ENCODE measurements around the gene PRADC1.

The PRADC1 gene

DNA sequence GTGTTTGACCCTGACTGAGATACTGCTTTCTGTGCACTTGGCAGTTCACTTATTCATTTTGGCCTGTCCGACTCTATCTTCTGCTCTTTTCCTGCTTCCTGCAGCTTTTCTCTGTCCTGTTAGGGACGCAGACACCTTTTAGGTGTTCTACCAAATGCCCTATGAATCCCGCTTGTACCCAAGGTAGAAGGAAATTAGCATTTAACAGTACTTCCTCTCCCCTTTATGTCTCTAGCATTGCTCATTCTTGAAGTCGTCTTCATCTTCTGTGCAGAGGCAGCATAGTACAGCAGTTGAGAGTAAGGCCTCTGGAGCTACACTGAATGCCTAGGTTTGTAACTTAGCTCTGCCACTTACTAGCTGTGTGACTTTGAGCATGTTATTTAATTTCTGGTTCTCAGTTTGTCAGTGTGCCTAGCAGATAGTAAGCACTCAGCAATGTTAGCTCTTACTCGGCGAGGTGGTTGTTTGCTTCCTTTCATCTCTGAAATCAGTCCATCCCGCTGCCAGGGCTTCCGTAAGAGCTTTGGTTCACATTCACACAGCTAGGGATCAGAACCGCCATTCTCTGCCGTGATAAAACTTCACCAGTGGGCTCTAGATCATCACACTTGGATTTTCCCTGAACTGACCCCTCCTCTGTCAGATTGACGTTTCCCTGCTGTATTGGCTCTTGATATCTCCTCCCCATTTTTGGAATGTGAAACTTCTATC lies 2.4 kb upstream of the PRADC1 start:
- DNase-seq (ENCODE audit: low spot score), result no peak

DNA sequence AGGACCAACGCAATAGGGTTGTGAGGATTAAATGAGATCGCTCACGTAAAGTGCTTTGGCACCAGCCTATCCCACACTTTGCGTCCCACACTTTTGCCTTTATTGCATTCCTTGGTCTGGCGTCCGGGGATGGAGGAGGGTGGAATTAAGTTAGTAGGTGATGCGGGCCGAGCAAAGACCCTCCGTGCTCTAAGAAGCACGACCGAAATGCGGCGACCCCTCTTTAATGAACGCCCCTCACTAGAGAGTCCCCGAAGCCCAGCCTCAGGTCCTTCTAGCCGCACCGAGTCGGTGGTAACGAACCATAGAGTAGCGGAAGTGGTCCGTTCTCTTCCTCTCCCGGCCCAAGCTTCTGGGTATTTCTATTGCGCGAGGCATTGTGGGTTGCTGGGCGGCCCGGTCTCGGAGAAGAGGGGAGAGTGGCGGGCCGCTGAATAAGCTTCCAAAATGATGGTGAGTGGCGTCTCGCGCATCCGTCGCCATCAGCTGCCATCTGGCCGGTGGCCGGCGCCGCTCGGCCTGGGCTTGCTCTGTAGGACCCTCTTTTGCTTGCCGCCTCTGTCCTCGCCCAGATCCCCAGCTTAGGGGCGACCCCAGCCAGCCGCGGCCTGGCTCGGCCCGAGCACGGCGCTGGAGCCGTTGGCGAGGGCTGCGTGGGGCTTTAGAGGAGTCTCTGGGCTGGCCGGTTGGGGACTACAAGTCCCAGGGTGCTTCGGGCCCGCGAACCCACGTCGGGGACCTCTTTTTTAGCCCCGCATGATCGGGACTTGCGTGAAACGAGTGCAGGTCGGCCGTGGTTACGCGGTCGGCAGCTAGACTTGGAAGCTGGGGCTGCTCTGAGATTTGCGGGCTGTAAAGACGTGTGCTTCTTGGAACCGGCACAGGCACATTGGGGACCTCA lies 1.1 kb upstream of the PRADC1 start, which contains the start of gene CCT7:
Gene CCT7 (plus strand): TSS at position 377 of the 901 bp plus-strand sequence. CDS start 71 bp downstream, at position 448.
- DNase-seq (ENCODE audit: low spot score), result peak; percentile 100

DNA sequence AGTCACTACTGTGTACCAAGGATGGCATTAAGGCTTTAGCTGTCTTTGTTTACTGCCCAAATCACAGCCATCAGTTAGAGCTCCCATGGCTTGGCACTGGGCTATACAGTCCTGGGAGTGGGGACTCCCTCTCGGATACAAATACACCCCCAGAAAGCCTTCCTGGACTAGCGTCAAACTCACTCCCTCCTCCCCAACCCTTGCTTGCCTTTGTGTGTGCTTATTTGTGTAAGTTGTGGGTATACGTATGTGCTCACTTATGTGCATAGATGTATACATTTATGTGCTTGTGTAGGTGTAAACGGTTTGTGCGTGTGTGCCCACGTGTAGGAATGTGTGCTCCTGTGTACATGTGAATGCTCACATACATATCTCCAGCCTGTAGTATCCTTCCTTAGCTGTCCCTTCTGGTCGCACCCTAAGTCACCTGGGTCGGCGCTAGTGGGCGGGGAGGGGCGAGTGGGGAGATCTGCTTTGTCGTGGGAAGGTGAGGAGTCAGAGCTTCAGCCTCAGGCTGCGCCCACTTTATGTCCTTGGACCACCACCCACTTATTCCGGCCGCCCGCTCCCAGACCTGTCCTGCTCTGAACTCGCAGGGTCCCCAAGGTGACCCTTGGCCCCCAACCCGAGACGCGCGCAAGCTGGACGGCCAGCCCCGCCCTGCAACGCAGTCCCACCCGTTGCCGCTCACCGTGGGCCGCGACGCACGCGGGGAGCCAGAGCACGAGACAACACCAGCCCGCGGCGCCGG lies 461 bp downstream of the PRADC1 start:
- DNase-seq (ENCODE audit: low spot score), result peak; percentile 65

DNA sequence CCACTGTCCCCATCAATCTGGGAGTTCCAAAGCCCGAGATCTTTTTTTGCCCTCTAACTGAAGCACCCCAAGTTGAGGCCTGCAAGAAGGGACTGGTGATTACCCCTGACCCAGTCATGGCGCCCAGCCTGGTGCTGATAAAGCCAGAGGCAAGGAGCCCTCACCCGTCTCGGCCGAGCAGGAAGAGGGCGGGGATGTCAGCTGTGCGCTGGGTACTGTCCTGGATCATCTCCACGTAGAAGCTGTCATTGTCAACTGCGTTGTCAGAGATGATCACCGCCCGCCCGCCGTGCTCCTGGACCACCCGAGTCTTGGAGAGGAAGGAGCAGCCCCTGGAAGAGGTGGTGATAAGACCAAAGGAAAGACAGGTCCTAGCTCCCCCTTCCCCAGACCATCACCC lies 4.4 kb downstream of the PRADC1 start:
- no peak for DNase-seq (ENCODE audit: low spot score)

DNA sequence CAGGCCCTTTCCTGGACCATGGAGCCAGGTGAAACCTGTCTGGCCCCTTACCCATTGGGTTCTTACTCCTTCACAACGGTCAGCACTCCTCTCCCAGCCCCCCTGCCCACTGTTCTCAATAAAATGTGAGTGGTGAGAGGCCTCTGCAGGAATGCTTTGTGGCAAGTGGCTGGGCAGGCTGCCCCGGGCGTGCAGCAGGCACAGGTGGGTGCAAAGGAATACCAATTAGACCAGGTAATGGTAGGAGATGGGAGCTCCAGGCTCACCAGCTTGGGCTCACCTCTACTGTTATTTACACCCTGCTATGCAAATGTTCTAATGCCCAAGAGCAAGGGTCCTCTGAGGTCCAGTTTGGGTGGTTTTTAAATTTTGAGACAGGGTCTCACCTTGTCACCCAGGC lies 6.0 kb downstream of the PRADC1 start:
- DNase-seq (ENCODE audit: low spot score), result no peak

DNA sequence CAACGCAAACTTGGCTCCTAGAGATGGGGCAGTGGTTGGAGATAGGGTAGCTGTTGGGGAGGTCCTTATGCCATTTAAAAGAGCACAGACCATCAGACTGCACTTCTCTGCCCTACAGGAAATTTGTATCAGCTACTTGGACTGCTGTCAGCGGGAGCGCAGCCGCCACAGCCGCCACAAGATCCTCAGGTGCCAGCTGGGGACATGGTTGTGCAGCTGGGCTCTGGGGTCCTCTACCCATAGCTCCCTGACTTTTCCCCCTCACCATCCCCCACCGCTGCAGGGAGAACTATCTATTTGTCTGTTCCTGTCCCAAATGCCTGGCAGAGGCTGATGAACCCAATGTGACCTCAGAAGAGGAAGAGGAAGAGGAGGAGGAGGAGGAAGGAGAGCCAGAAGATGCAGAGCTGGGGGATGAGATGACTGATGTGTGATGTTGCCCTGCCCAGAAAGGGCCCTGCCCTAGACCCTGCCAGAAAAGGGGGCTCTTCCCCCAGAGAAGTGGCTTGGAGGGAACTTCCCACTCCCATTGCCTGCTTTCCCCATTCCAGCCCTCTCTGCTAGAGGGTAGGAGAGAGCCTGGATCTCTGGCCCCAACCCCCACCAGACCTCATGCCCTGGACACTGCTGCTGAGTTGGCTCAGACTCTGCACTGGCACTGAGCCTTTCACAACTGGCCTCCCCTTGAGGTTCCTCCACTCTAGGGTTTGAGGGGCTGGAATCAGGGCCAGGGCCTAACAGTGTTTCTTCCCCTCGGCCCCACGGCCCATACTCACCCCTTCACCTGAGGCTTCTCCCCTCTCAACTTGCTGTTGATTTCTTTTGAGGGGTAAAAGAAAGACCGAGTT lies 7.3 kb downstream of the PRADC1 start:
- DNase-seq (ENCODE audit: low spot score), result no peak

DNA sequence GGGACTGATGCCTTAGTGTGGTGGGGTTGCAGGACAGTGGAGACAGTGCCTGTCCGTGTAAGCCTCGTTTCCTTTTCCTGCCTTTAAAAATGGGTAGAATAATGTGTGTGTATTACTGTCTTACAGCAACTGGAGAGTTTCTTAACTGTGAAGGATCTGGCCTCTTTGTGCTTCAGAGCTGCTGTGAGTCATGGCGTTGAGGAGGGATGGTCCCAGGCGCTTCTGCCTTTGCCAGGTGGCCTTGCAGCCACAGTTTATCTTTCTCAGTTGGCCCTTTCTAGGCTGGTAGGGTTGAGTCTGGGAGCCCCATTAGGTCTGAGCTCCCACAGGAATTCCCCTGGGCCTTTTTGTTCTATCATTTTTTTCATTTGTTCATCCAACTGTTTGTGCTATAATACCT lies 9.2 kb downstream of the PRADC1 start:
- no peak for DNase-seq (ENCODE audit: low spot score)

DNA sequence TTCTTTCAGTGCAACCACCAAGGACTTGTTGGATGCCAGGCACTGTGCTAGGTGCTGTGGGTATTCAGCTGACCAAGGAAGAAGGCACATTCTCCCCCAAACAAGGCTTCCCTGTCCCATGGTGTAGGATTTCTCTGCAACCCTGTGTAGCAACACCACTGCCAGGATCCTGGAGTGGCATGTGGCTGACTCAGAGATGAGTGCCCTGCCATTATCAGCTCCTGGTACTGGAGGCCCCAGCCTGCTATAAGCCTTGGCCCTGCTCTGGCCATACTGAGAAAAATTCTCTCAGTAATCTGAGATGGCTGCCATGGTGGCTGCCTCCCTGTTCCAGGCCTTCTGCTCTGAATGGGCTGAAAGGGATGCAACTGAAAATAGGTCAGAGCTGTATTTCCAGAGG lies 14.7 kb downstream of the PRADC1 start:
- no peak for DNase-seq (ENCODE audit: low spot score)

DNA sequence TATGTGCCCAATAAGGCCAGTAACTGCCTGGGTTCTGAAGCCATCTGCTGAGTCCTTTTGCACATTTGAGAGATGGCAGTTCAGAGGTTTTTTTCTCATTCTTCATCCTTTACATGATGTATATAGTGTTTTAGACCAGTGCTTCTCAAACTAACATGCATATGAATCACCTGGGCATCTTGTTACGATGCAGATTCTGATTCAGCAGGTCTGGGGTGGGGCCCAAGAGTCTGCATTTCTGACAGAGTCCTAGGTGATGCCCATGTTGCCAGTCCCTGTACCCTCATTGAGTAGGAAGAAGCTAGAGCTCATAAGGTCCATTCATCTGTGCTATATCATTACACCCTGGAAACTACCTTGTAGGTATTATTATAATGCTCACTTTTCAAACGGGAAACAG lies 15.2 kb downstream of the PRADC1 start:
- no peak for DNase-seq (ENCODE audit: low spot score)

DNA sequence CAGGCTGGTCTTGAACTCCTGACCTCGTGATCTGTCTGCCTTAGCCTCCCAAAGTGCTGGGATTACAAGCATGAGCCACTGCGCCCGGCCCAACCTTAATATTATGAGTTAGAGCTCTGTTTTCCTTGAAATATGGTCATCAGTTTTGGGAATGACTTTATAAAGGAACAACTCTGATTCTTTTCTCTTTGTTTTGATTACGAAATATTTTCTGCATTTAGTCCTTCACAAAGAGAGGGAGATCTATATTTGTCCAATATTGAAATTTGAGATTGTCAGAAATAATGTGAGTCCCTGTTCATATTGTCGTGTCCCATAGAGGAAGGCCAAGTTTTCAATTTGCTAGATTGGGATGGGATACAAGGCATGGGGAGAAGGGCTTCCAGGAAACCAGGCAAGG lies 15.9 kb downstream of the PRADC1 start:
- no peak for DNase-seq (ENCODE audit: low spot score)

DNA sequence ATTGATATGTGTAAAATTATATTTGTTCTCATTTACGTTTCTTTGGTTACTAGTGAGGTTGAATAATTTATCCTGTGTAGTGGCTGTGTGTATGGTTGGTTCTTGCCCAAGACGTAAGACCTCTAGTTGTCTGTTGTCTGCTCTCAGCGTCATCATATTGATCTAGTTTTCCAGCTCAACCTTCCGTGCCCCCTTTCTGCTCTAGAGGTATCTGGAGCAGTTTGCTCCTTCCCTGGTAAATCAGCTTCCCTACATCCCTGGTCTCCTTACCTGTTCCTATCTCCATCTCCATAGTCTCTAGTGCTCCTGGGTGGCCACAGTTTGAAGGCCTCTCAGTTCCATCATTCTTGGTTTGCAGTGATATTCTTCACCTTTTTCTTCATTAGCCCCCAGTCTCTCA lies 17.8 kb downstream of the PRADC1 start:
- DNase-seq (ENCODE audit: low spot score), result no peak

DNA sequence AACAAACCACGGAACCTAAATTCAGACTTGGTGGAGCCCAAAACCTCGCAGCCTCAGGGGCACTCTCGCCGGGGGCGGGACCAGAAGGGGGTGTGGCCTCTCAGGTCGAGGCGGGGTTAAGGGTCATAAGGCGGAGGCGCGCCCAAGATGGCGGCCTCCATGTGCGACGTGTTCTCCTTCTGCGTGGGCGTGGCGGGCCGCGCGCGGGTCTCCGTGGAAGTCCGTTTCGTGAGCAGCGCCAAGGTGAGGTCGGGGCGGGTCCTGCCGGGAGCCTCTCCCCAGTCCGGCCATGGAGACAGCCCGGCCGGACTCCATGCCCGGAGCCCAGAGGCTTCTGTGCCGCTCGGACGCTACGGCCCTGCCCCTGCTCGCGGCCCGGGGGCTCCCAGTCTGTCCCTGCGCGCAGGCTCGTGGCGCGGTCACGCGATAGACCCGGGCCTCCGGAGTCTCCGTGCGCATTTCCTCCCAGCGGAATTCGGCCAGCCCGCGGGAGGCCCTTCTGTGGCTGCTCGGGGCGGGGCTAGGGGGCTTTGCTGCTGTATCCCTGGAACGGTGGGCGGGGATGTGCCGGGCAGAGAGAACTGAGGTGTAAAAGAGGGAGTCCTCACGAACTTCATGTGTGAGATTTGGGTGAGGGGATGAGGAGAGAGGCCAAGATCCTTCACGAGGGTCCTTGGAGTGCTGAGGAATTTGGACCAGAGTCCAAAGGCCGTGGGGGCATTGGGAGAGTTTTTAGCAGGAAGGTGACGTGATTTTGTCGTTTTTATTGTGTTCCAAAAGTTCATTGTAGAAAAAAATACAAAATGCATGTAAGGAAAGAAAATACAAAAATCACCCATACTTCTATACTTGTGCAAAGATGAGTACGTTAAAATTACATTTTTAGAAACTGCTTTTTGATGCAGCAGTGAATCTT lies 18.7 kb downstream of the PRADC1 start, which contains the start of gene SMYD5:
Gene SMYD5 (plus strand): TSS at position 126 of the 916 bp plus-strand sequence. CDS start 22 bp downstream, at position 148.
- DNase-seq (ENCODE audit: low spot score), result peak; percentile 85

DNA sequence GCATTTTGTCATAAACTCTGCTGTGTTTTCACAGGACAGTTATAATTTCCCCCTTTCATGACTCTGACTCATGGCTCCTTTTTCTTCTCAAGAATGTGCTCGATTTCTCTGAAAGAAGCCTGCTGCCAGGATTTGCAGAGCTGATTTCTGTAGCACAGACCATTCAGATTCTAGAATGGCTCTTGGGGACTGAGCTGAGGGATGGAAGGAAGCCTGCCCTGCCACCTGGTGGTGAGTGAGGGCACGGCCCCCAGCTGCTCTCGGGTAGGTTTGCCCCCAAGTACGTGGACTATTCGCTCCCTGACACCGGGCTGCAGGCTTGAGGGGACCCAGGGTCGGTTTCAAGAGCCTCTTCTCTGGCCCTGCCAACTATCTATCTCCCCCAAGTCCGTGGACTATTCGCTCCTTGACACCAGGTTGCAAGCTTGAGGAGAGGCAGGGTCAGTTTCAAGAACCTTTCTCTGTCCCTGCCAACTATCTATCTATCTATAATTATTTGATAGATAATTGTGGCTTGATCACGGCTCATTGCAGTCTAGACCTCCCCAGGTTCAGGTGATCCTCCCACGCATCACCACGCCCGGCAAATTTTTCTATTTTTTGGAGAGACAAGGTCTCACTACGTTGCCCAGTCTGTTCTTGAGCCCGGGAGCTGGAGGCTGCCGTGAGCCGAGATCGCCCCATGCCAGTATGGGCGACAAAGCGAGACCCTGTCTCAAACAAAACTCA lies 20.4 kb downstream of the PRADC1 start:
- peak; percentile 77 for DNase-seq (ENCODE audit: low spot score)

DNA sequence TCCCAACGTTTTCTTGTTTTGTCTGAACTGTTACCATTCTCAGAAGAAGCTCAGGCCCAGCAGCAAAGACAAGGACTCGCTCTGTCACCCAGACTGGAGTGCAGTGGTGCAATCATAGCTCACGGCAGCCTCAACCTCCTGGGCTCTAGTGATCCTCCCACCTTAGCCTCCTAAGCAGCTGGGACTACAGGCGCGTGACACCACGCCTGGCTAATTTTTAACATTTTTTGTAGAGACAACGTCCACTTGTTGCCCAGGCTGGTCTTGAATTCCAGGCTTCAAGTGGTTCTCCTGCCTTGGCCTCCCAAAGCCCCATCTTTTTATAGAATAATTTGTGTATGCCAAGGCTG lies 21.0 kb downstream of the PRADC1 start:
- no peak for DNase-seq (ENCODE audit: low spot score)

DNA sequence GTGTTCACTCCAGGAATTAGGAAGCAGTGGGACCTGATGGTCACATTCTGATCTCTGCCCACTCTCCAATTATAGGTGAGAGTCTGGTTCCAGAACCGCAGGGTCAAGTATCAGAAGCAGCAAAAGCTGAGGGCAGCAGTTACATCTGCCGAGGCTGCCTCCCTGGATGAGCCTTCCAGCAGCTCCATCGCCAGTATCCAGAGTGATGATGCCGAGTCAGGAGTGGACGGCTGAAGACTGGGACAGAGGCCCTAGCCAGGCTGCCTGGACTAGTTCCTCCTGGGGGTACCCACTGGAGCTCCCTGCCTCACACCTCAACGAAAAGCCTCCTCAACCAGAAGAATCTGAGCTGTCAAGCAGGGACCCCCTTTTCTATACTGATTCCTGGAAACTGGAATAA lies 22.3 kb downstream of the PRADC1 start:
- no peak for DNase-seq (ENCODE audit: low spot score)

DNA sequence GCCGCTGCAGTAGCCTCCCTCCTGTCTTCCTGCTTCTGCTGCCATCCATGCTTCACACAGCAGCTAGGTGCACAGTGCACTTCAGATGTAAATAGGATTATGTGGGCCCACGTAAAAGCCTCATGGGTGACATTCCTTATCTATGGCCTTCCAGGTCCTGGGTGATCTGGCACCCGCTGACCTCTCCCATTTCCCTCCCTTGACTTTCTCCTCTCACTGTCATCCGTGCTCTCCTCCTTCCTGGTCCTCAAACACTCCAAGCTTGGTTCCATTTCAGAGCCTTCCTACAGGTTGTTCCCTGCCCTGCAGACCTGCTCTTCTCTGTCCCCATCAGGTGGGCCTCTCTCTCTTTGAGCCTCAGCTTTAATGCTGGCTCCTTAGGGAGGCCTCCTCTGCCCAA lies 23.0 kb downstream of the PRADC1 start:
- DNase-seq (ENCODE audit: low spot score), result no peak

DNA sequence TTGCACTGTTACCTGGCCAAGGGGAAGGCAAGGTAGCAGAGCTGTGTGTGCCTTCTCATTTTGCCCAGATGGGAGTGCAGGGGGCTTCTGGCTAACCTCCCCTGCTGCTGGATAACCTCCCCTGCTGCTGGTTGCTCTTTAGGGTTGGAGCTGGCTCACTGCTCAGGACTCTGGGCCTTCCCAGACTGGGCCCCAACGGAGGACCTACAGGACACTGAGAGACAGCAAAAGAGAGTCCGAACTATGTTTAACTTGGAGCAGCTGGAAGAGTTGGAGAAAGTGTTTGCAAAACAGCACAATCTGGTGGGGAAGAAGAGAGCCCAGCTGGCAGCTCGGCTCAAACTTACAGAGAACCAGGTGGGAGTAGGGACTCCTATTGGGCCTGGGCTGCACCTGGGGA lies 24.8 kb downstream of the PRADC1 start:
- no peak for DNase-seq (ENCODE audit: low spot score)

DNA sequence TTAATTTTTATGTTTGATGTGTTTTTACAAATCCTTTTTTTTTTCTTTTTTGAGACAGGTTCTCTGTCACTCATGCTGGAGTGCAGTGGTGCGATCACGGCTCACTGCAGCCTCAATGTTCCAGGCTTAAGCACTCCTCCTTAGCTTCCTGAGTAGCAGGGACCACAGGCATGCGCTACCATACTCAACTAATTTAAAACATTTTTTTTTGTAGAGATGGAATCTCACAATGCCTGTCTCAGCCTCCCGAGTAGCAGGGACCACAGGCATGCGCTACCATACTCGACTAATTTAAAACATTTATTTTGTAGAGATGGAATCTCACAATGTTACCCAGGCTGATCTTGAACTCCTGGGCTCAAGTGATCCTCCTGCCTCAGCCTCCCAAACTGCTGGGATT lies 27.4 kb downstream of the PRADC1 start:
- no peak for DNase-seq (ENCODE audit: low spot score)

DNA sequence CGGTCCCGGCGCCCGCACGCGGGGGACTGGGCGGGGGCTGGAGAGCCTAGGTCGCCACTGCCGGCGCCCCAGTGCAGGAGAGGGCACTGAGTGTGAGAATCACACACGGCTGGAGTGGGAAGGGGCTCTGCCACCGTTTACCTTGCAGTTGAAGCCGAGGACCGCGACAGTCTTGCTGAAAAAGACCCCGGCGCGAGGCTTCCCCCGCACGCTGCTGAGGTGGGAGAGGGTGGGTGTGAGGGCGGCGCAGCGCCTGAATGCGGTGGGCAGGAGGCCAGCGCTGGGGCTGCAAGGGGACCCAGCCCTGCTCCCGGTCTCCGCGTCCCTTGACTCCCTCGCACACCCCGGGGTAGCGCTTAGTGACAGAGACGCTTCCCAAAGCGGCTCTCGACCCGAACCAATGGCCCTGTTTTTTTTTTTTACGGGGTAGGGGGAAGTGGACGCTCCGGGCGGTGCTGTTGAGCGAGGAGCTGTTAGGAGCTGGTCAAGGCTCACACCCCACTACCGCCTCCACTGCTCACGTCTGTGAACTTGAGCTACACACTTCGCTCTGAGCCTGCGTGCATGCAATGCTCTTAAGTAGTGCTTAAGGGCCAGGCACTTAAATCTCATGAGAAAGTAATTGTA lies 29.9 kb downstream of the PRADC1 start:
- no peak for DNase-seq (ENCODE audit: low spot score)

Measured in SW480 (cell line).